ENCODE data around the gene C7orf33.

DNA sequence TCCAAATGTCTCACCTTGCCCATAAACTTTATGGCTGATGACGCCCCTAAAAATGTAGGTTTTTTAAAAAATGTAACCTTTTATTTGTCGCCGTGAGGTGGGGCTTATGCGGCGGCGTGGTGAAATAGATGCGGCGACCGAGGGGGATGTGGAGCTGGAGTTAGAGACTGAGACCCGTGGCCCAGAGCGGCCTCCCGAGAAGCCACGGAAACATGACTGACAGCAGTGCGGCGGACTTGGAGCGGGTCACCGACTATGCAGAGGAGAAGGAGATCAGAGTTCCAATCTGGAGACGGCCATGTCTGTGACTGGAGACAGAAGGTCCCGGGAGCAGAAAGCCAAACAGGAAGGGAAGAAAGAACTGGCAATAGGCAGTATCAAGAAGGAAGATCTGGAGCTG, 46.5 kb downstream of the C7orf33 start:
- TF ChIP-seq, protein P1, sequence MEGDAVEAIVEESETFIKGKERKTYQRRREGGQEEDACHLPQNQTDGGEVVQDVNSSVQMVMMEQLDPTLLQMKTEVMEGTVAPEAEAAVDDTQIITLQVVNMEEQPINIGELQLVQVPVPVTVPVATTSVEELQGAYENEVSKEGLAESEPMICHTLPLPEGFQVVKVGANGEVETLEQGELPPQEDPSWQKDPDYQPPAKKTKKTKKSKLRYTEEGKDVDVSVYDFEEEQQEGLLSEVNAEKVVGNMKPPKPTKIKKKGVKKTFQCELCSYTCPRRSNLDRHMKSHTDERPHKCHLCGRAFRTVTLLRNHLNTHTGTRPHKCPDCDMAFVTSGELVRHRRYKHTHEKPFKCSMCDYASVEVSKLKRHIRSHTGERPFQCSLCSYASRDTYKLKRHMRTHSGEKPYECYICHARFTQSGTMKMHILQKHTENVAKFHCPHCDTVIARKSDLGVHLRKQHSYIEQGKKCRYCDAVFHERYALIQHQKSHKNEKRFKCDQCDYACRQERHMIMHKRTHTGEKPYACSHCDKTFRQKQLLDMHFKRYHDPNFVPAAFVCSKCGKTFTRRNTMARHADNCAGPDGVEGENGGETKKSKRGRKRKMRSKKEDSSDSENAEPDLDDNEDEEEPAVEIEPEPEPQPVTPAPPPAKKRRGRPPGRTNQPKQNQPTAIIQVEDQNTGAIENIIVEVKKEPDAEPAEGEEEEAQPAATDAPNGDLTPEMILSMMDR (IDR thresholded peaks at IDR 0.05; ENCODE audit: low read length) = no peak
- TF ChIP-seq EZH2 (IDR thresholded peaks at IDR 0.05; ENCODE audit: borderline replicate concordance, low read length) = no peak
